SU-DHL-6 (cell line): ENCODE results near the gene KLRF1.
"Not testable (repeated sequence)": the region's sequence is repeated elsewhere in the genome, so short reads cannot be mapped to it uniquely, and the experiment has no call there.

ENCODE experiments used
- H2AFZ ChIP-seq: fragments of 200-600 bp; sonication (generic); 2 replicates; pipeline ENCODE4 v1.6.1; 2014; ENCODE audit warnings: low read depth, mild to moderate bottlenecking, moderate library complexity, mixed read lengths, antibody characterized with exemption, low read length; ENCODE audit not compliant: severe bottlenecking
- H3F3A ChIP-seq: fragments of 200-600 bp; shearing (Covaris generic); 2 replicates; pipeline ENCODE4 v1.6.0; 2016; ENCODE audit warnings: antibody characterized with exemption, mild to moderate bottlenecking; ENCODE audit not compliant: insufficient read depth
- H3K27ac ChIP-seq: fragments of 200-600 bp; sonication (generic); 2 replicates; pipeline ENCODE4 v1.5.1; 2016; ENCODE audit warnings: low read depth, mild to moderate bottlenecking, low read length, moderate library complexity, mixed read lengths
- H3K27me3 ChIP-seq: fragments of 200-600 bp; sonication (generic), shearing (Covaris generic); 2 replicates; pipeline ENCODE4 v1.6.0; 2014; ENCODE audit warnings: mild to moderate bottlenecking, low read length
- H3K36me3 ChIP-seq: fragments of 200-600 bp; sonication (generic); 2 replicates; pipeline ENCODE4 v1.6.1; 2014; ENCODE audit warnings: mild to moderate bottlenecking, low read length, mixed read lengths
- H3K4me2 ChIP-seq: fragments of 300-600, 200-600 bp; shearing (Covaris generic), sonication (generic); 2 replicates; pipeline ENCODE4 v1.6.0; 2014; ENCODE audit warnings: low read length, low read depth, mild to moderate bottlenecking; ENCODE audit not compliant: poor library complexity, severe bottlenecking
- H3K4me3 ChIP-seq: fragments of 200-600 bp; sonication (generic); 2 replicates; pipeline ENCODE4 v1.5.1; 2014; ENCODE audit warnings: antibody characterized with exemption, low read length, mild to moderate bottlenecking, mixed read lengths; ENCODE audit not compliant: insufficient read depth, poor library complexity, severe bottlenecking
- H3K79me2 ChIP-seq: fragments of 200-600 bp; sonication (generic); 2 replicates; pipeline ENCODE4 v1.6.1; 2014; ENCODE audit warnings: mild to moderate bottlenecking, low read length, moderate library complexity; ENCODE audit not compliant: insufficient read depth
- H3K9ac ChIP-seq: fragments of 200-600 bp; sonication (generic); 2 replicates; pipeline ENCODE4 v1.7.0; 2014; ENCODE audit warnings: mild to moderate bottlenecking, low read length
- H3K9me2 ChIP-seq: fragments of 200-600 bp; sonication (generic); replicated peaks from 2 replicates; pipeline ENCODE4 v1.6.1; 2014; ENCODE audit warnings: low read length; ENCODE audit not compliant: insufficient read depth
- H3K9me3 ChIP-seq: fragments of 200-600 bp; sonication (generic); 2 replicates; pipeline ENCODE4 v1.6.1; 2014; ENCODE audit warnings: low read length, mixed read lengths; ENCODE audit not compliant: insufficient read depth
- H4K20me1 ChIP-seq: fragments of 200-600 bp; sonication (generic); 2 replicates; pipeline ENCODE4 v1.6.1; 2014; ENCODE audit warnings: low read depth, mild to moderate bottlenecking, antibody characterized with exemption, low read length, moderate library complexity, mixed read lengths
- EZH2phosphoT487 ChIP-seq: fragments of 200-600 bp; sonication (generic), shearing (Covaris generic); conservative IDR thresholded peaks from 2 replicates; pipeline ENCODE4 v1.6.1; 2018; ENCODE audit warnings: mild to moderate bottlenecking, antibody characterized with exemption, low read length, moderate library complexity, mixed read lengths
- TF ChIP-seq, protein P1 (sequence below): fragments of 200-600 bp; sonication (generic); IDR thresholded peaks from one replicate; pipeline ENCODE4 v1.5.1; 2017; ENCODE audit warnings: antibody characterized with exemption, mild to moderate bottlenecking, low read length, moderate library complexity; ENCODE audit not compliant: insufficient read depth, poor library complexity, severe bottlenecking

Gene KLRF1

DNA sequence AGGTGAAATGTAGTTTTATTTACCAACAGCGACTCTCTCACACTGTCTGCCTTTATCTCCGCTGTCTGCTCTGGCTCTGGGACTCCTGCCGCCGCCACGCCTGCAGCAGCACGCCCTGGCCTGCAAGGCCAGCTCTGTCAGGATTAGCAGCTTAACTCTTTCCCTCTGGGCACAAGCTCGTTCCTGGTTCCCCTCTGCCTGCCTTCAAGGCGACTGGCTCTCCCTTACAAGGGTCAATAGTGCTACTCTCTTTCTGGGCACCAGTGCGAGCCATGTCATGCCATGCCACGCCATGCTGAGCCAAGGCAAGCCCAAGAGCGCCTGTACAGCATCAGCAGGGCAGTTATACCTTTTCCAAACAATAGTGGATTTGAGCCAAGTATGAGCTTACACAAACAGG lies 45.5 kb downstream of the KLRF1 start:
- Histone ChIP-seq H3K27ac (no peak overlapping the region), H2AFZ (no peak overlapping the region), H3K4me2 (no peak overlapping the region), H3K9me2 (no peaks in the 10 kb centered on the region), H4K20me1 (no peaks in the 10 kb centered on the region), H3K79me2 (no peaks in the 10 kb centered on the region), H3K36me3 (no peaks in the 10 kb centered on the region), H3K27me3 (no peaks in the 10 kb centered on the region), H3F3A (no peaks in the 10 kb centered on the region), H3K9me3 (no peaks in the 10 kb centered on the region), H3K9ac (no peak overlapping the region), H3K4me3 (no peak overlapping the region)
- TF ChIP-seq, protein P1, sequence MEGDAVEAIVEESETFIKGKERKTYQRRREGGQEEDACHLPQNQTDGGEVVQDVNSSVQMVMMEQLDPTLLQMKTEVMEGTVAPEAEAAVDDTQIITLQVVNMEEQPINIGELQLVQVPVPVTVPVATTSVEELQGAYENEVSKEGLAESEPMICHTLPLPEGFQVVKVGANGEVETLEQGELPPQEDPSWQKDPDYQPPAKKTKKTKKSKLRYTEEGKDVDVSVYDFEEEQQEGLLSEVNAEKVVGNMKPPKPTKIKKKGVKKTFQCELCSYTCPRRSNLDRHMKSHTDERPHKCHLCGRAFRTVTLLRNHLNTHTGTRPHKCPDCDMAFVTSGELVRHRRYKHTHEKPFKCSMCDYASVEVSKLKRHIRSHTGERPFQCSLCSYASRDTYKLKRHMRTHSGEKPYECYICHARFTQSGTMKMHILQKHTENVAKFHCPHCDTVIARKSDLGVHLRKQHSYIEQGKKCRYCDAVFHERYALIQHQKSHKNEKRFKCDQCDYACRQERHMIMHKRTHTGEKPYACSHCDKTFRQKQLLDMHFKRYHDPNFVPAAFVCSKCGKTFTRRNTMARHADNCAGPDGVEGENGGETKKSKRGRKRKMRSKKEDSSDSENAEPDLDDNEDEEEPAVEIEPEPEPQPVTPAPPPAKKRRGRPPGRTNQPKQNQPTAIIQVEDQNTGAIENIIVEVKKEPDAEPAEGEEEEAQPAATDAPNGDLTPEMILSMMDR = no peak
- TF ChIP-seq EZH2phosphoT487 = no peak

GRCh38 chr12:9876120-9876519 lies 48.8 kb downstream of the KLRF1 start:
- H3K9me2 ChIP-seq, H3K4me2 ChIP-seq, H3F3A ChIP-seq, H3K36me3 ChIP-seq, H3K27ac ChIP-seq, H3K9me3 ChIP-seq, H3K27me3 ChIP-seq, H3K79me2 ChIP-seq, H2AFZ ChIP-seq, H3K4me3 ChIP-seq, H3K9ac ChIP-seq, H4K20me1 ChIP-seq: not testable (repeated sequence)

DNA sequence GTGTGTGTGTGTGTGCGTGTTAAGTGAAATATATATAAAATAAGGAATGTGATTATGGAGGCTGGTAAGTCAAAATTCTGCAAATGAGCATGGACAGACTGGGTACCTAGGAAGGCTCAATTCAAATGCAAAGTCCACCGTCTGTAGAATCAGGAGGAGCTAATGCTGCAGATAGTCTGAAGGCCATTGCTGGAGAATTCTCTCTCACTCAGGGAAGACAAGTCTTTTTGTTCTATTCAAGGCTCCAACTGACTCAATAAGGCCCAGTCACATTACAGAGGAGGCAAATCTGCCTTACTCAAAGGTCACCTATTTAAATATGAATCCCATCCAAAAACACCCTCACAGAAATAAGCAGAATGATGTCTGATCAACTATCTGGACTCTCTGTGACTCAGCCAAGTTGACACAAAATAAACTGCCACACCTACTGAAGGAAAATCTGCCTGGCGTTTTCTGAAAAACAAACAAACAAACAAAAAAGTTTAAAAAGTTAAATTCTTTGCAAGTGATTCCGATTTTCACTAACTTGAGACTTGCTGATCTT lies 53.3 kb downstream of the KLRF1 start:
- Histone ChIP-seq H3K9me2 (no peaks in the 10 kb centered on the region), H3K4me2 (no peak overlapping the region), H3K4me3 (no peak overlapping the region), H3F3A (no peaks in the 10 kb centered on the region), H3K27ac (no peak overlapping the region), H4K20me1 (no peaks in the 10 kb centered on the region), H3K79me2 (no peaks in the 10 kb centered on the region), H3K9me3 (no peaks in the 10 kb centered on the region), H3K27me3 (no peaks in the 10 kb centered on the region), H3K9ac (no peak overlapping the region), H3K36me3 (no peaks in the 10 kb centered on the region), H2AFZ (no peak overlapping the region)
- TF ChIP-seq EZH2phosphoT487 = no peak
- TF ChIP-seq, protein P1 = no peak

DNA sequence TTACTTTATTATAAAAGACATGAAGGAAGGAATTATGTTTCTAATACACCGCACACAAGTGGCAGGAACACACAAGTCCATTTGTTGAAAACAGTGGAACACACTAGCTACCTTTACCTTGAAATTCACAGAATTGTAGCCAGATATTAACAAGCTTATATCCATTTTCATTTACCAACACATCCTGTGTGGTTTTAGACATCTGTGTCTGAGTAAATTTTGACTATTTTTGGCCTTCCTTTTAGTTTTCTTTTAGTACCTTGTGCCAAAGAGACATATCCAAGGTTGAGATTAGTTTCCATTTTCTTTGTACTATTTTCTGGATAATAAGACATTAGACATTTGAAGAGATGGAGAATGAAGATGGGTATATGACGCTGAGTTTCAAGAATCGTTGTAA lies 54.0 kb downstream of the KLRF1 start, which contains the start of gene KLRF2:
KLRF2 (plus strand) TSS at position 244 of the 400 bp plus-strand sequence; CDS start at position 351, 107 bp downstream.
- Histone ChIP-seq H3K36me3 (no peaks in the 10 kb centered on the region), H3K9me3 (no peaks in the 10 kb centered on the region), H3K27ac (no peak within 1 kb of the TSS), H2AFZ (no peak within 1 kb of the TSS), H3K4me3 (no peak within 1 kb of the TSS), H3K79me2 (no peaks in the 10 kb centered on the region), H4K20me1 (no peaks in the 10 kb centered on the region), H3F3A (no peaks in the 10 kb centered on the region), H3K9ac (no peak within 1 kb of the TSS), H3K9me2 (no peaks in the 10 kb centered on the region), H3K4me2 (no peak within 1 kb of the TSS), H3K27me3 (no peaks in the 10 kb centered on the region)
- TF ChIP-seq, protein P1 = no peak
- TF ChIP-seq EZH2phosphoT487 = no peak
